Endothelial cell of umbilical vein (primary cell): ENCODE results near the gene EHD1. TPM values are rescaled to one million over a fixed set of nuclear protein-coding genes. Genes with fewer than 3 reads are reported as not detected.

Experiments
- BruUV-seq: library from RNA; stranded (reverse); fragments of 400-500 nt; replicated peaks from 2 replicates; lab custom pipeline; 2021; lab: Mats Ljungman, UMichigan
- CTCF ChIA-PET: fragments of 300-600, 350-600 bp; sonication (Branson Sonifier 250); formaldehyde crosslinking; loops from one replicate; lab custom pipeline; 2021; ENCODE audit warnings: antibody characterized with exemption, inconsistent platforms; lab: Charles Lee
- POLR2A ChIA-PET: fragments of 300-600, 350-600 bp; sonication (Branson Sonifier 250); formaldehyde crosslinking; loops from one replicate; lab custom pipeline; 2021; ENCODE audit warnings: antibody characterized with exemption, inconsistent platforms; lab: Charles Lee
- DNase-seq: peaks from one replicate; pipeline ENCODE4 v3.0.0-alpha.2; 2011; ENCODE audit warnings: low read depth, low spot score
- FAIRE-seq: peaks from 2 replicates; lab custom pipeline; 2011; peaks lifted over from hg19 to GRCh38; lab: Jason Lieb, UNC
- H2AFZ ChIP-seq: 2 replicates; pipeline ENCODE4 v1.6.0; 2012; ENCODE audit warnings: low read depth, low read length, control low read depth, inconsistent platforms
- H3K27ac ChIP-seq: 2 replicates; pipeline ENCODE4 v1.5.1; 2011; ENCODE audit warnings: low read depth, mild to moderate bottlenecking, control low read depth, low read length, moderate library complexity; ENCODE audit not compliant: insufficient read depth
- H3K27me3 ChIP-seq, 2 experiments: 2 replicates each; pipeline versions ENCODE4 v1.6.0 to v1.6.1; 2011; ENCODE audit warnings: low read length in 2 of 2, mixed read lengths in 1 of 2; ENCODE audit not compliant: control insufficient read depth in 2 of 2, insufficient read depth in 2 of 2
- H3K36me3 ChIP-seq, 2 experiments: 2 replicates in 1 of 2; 3 replicates in 1 of 2; pipeline ENCODE4 v1.5.1; 2011; ENCODE audit warnings: low read length in 2 of 2, mild to moderate bottlenecking in 1 of 2, moderate library complexity in 1 of 2; ENCODE audit not compliant: control insufficient read depth in 2 of 2, insufficient read depth in 2 of 2; ENCODE audit errors: extremely low read depth in 1 of 2
- H3K4me1 ChIP-seq: 3 replicates; pipeline ENCODE4 v1.5.1; 2011; ENCODE audit warnings: mild to moderate bottlenecking, low read length; ENCODE audit not compliant: control insufficient read depth, insufficient read depth; ENCODE audit errors: extremely low read depth
- H3K4me2 ChIP-seq: 2 replicates; pipeline ENCODE4 v1.6.1; 2011; ENCODE audit warnings: low read length, control low read depth, mixed read lengths; ENCODE audit not compliant: insufficient read depth
- H3K4me3 ChIP-seq, 3 experiments: fragments of 200-600 bp in 1 of 3; sonication (generic), shearing (Covaris generic) in 1 of 3; replicated peaks in 1 of 3; 2 replicates each; pipeline ENCODE4 v1.5.1; 2011 to 2016; ENCODE audit warnings: control low read depth in 3 of 3, low read length in 3 of 3, mild to moderate bottlenecking in 2 of 3, inconsistent platforms in 1 of 3, low read depth in 1 of 3, moderate library complexity in 1 of 3; ENCODE audit not compliant: insufficient read depth in 1 of 3
- H3K79me2 ChIP-seq: 2 replicates; pipeline ENCODE4 v1.6.0; 2012; ENCODE audit warnings: low read length, inconsistent platforms; ENCODE audit not compliant: control insufficient read depth, insufficient read depth
- H3K9ac ChIP-seq: replicated peaks from 2 replicates; pipeline ENCODE3; 2011; ENCODE audit warnings: low read length, control low read depth; ENCODE audit not compliant: insufficient read depth; ENCODE audit errors: extremely low read depth
- H3K9me1 ChIP-seq: replicated peaks from 3 replicates; pipeline ENCODE4 v1.6.0; 2011; ENCODE audit warnings: mild to moderate bottlenecking, low read length; ENCODE audit not compliant: control insufficient read depth, insufficient read depth; ENCODE audit errors: extremely low read depth
- H3K9me3 ChIP-seq: replicated peaks from 2 replicates; pipeline ENCODE4 v1.5.1; 2012; ENCODE audit warnings: low read length, inconsistent platforms; ENCODE audit not compliant: control insufficient read depth, insufficient read depth
- H4K20me1 ChIP-seq: replicated peaks from 2 replicates; pipeline ENCODE3; 2011; ENCODE audit warnings: mild to moderate bottlenecking, low read length; ENCODE audit not compliant: control insufficient read depth, insufficient read depth; ENCODE audit errors: extremely low read depth
- FOS ChIP-seq: IDR thresholded peaks from 2 replicates; pipeline ENCODE4 v1.6.1; 2011; ENCODE audit warnings: mild to moderate bottlenecking, low read length, moderate library complexity, borderline replicate concordance; ENCODE audit not compliant: insufficient read depth
- JUN ChIP-seq: IDR thresholded peaks from 2 replicates; pipeline ENCODE4 v1.6.1; 2011; ENCODE audit warnings: borderline replicate concordance, low read depth; ENCODE audit not compliant: insufficient read length, insufficient read depth
- MAX ChIP-seq: IDR thresholded peaks from 2 replicates; pipeline ENCODE4 v1.6.1; 2011; ENCODE audit not compliant: insufficient read depth, insufficient read length
- POLR2A ChIP-seq: IDR thresholded peaks from 2 replicates; pipeline ENCODE4 v1.6.1; 2012; ENCODE audit warnings: low read depth, mild to moderate bottlenecking, control low read depth, low read length
- dilution Hi-C: fragments of 300-500 bp; cut with MboI; formaldehyde crosslinking; loops from one replicate; pipeline ENCODE4 v1.15.0; 2019; ENCODE audit warnings: low sequenced_read_pairs; ENCODE audit not compliant: extremely low pct_ligation_motif_present
- intact Hi-C: fragments of 100-400 bp; cut with micrococcal nuclease; formaldehyde crosslinking; loops from one replicate; pipeline ENCODE4 v1.10.0; 2022
- polyA plus RNA-seq, 4 experiments: library from polyadenylated mRNA; depleted of rRNA in 3 of 4; stranded (reverse) in 3 of 4; unstranded in 1 of 4; fragments of >200 nt; gene quantifications; 2 replicates each; pipeline versions ENCODE4 v1.2.1 to v1.2.3, GENCODE V29; 2011 to 2012; ENCODE audit warnings: missing spikeins in 1 of 4
- total RNA-seq: library from RNA; stranded (reverse); gene quantifications from 2 replicates; pipeline ENCODE4 v1.2.3, GENCODE V29; 2021

The EHD1 gene
- total and polyA plus RNA-seq, 2 donors (not counting 3 experiments of a cell fraction or from before 2014, with no cell fraction given) = 109 to 136 TPM

GRCh38 chr11:64893194-64894069, 15.0 kb upstream of the EHD1 start:
- intact Hi-C loops (loop anchor here (1.0 kb wide), 2 partner anchors 46 to 116 kb away; no protein-coding TSS in a partner anchor), dilution Hi-C loops (loop anchor here (10.0 kb wide), 1 partner anchor 49 kb away; the partner anchor contains the start of gene CDC42BPG)
- Histone ChIP-seq H3K9me3 (no peaks in the 10 kb centered on the region), H2AFZ (no peak overlapping the region), H3K79me2 (no peaks in the 10 kb centered on the region), H3K4me2 (no peak overlapping the region), H3K4me3 (no peak overlapping the region), H4K20me1 (no peaks in the 10 kb centered on the region), H3K9ac (no peak overlapping the region), H3K27ac (no peak overlapping the region), H3K27me3 (no peaks in the 10 kb centered on the region), H3K36me3 (peaks cover 0 to 12% of the 10 kb centered on the region in 2 experiments), H3K9me1 (no peaks in the 10 kb centered on the region), H3K4me1 (no peaks in the 10 kb centered on the region)
- no TSS peak for BruUV-seq
- POLR2A ChIA-PET = no interaction called here
- no peak for FAIRE-seq
- DNase-seq = no peak
- no peak for TF ChIP-seq JUN
- CTCF ChIA-PET = interaction anchor here (0.7 to 9.4 kb wide), 5 partner anchors 24 to 46 kb away, joined by 3 to 168 read pairs (median 3); partner anchors contain the start of gene CDC42BPG

- ChIA-PET CTCF (interaction anchor here (0.9 to 9.4 kb wide), 4 partner anchors 16 to 45 kb away, joined by 3 to 168 read pairs (median 6); partner anchors contain the start of gene CDC42BPG), POLR2A (no interaction called here)
- no peak overlapping the region for H3K27ac ChIP-seq
- no TSS peak for BruUV-seq
- H4K20me1 ChIP-seq = no peaks in the 10 kb centered on the region
- no peak for FAIRE-seq
- no peak overlapping the region for H3K4me3 ChIP-seq
- H3K9me3 ChIP-seq = no peaks in the 10 kb centered on the region
- H3K9ac ChIP-seq = no peak overlapping the region
- no peaks in the 10 kb centered on the region for H3K27me3 ChIP-seq
- TF ChIP-seq MAX = no peak
- no peak for TF ChIP-seq POLR2A
- TF ChIP-seq FOS = no peak
- dilution Hi-C loops = loop anchor here (10.0 kb wide), 1 partner anchor 48 kb away; the partner anchor contains the start of gene CDC42BPG
- peaks cover 3% of the 10 kb centered on the region for H3K4me1 ChIP-seq
- no peak overlapping the region for H2AFZ ChIP-seq
- no peaks in the 10 kb centered on the region for H3K79me2 ChIP-seq
- intact Hi-C loops = no loop called here
- no peak overlapping the region for H3K4me2 ChIP-seq
- no peak for DNase-seq
- H3K36me3 ChIP-seq = peaks cover 0 to 9% of the 10 kb centered on the region in 2 experiments
- H3K9me1 ChIP-seq = no peaks in the 10 kb centered on the region
These were observed 14.4 kb upstream of the EHD1 start for GRCh38 chr11:64892838-64893193.
